AG09309 (cell line): ENCODE data around the gene OVOL2.

ENCODE experiments used
- DNase-seq: peaks from one replicate; pipeline ENCODE4 v3.0.0-alpha.2; 2010; ENCODE audit warnings: low read depth
- H3K4me3 ChIP-seq: 2 replicates; pipeline ENCODE4 v1.5.1; 2011; ENCODE audit warnings: mild to moderate bottlenecking, low read depth, low read length, moderate library complexity; ENCODE audit not compliant: control insufficient read depth
- CTCF ChIP-seq: IDR thresholded peaks from 2 replicates; pipeline ENCODE4 v1.5.1; 2011; ENCODE audit warnings: mild to moderate bottlenecking, low read depth, low read length, inconsistent platforms; ENCODE audit not compliant: insufficient read depth, control insufficient read depth; ENCODE audit errors: missing control alignments

OVOL2 gene

GRCh38 chr20:17992847-17993513, 64.7 kb downstream of the OVOL2 start:
- no peak for DNase-seq
- TF ChIP-seq CTCF = no peak
- no peak overlapping the region for H3K4me3 ChIP-seq

GRCh38 chr20:17992224-17992637, 65.5 kb downstream of the OVOL2 start:
- DNase-seq = no peak
- no peak for TF ChIP-seq CTCF

GRCh38 chr20:17990278-17990972, 67.3 kb downstream of the OVOL2 start:
- no peak for DNase-seq
- no peak overlapping the region for H3K4me3 ChIP-seq
- TF ChIP-seq CTCF = no peak

More at GRCh38 chr20:17992224-17992637, 65.5 kb downstream of the OVOL2 start:
- H3K4me3 ChIP-seq = no peak overlapping the region

GRCh38 chr20:17987988-17988387, 69.7 kb downstream of the OVOL2 start:
- DNase-seq = no peak
- no peak for TF ChIP-seq CTCF
- no peak overlapping the region for H3K4me3 ChIP-seq

GRCh38 chr20:17985388-17986018, 72.2 kb downstream of the OVOL2 start:
- no peak for DNase-seq
- no peak overlapping the region for H3K4me3 ChIP-seq
- no peak for TF ChIP-seq CTCF

- no peak for DNase-seq
- no peak overlapping the region for H3K4me3 ChIP-seq
- no peak for TF ChIP-seq CTCF
Measured at GRCh38 chr20:17976305-17976704, 81.4 kb downstream of the OVOL2 start.
